ENCODE measurements around the gene CCND1.

DNA sequence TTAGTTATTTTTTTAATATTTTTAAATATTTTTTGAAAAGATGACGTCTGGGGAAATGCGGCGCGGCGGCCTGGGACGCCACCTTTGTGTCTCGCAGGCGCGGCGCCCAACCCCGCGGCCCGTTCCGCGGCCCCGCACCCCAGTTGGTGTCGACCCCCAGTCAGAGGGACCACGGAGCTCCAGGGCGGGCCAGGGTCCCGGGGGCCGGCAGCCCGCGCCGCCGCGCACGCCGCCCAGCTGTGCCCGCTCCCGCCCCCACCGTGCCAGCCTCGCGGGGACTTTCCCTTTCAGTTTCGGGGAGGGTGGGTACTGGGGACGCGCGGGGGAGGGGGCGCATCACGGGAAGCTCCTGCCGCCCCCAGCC, 1.6 kb downstream of the CCND1 start:
- no peak for TF ChIP-seq POLR2A (IDR thresholded peaks at IDR 0.05)
- TF ChIP-seq, protein P1, sequence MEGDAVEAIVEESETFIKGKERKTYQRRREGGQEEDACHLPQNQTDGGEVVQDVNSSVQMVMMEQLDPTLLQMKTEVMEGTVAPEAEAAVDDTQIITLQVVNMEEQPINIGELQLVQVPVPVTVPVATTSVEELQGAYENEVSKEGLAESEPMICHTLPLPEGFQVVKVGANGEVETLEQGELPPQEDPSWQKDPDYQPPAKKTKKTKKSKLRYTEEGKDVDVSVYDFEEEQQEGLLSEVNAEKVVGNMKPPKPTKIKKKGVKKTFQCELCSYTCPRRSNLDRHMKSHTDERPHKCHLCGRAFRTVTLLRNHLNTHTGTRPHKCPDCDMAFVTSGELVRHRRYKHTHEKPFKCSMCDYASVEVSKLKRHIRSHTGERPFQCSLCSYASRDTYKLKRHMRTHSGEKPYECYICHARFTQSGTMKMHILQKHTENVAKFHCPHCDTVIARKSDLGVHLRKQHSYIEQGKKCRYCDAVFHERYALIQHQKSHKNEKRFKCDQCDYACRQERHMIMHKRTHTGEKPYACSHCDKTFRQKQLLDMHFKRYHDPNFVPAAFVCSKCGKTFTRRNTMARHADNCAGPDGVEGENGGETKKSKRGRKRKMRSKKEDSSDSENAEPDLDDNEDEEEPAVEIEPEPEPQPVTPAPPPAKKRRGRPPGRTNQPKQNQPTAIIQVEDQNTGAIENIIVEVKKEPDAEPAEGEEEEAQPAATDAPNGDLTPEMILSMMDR (IDR thresholded peaks at IDR 0.05), result no peak
